CD14-positive monocyte (primary cell): ENCODE results near the gene SIPA1L3. TPM values are rescaled to one million over a fixed set of nuclear protein-coding genes. Genes with fewer than 3 reads are reported as not detected.
"Not testable (repeated sequence)": the region's sequence is repeated elsewhere in the genome, so short reads cannot be mapped to it uniquely, and the experiment has no call there.

Experiments used
- DNase-seq, 3 donors: peaks; one replicate each; pipeline ENCODE4 v3.0.0-alpha.2; 2011 to 2022
- H2AFZ ChIP-seq: 2 replicates; pipeline ENCODE4 v1.6.0; 2012; ENCODE audit warnings: mild to moderate bottlenecking, low read depth, low read length, inconsistent platforms; ENCODE audit not compliant: insufficient read depth, poor library complexity, severe bottlenecking
- H3K27ac ChIP-seq, 2 donors: 1 replicate in 1 of 2; 2 replicates in 1 of 2; pipeline ENCODE4 v1.5.1; 2012 to 2013; ENCODE audit warnings: low read length in 2 of 2, control low read depth in 1 of 2, inconsistent platforms in 1 of 2, low read depth in 1 of 2, mild to moderate bottlenecking in 1 of 2
- H3K27me3 ChIP-seq, 2 donors: one replicate each; pipeline versions ENCODE4 v1.6.0 to v1.6.1; 2011 to 2013; ENCODE audit warnings: low read length in 2 of 2; ENCODE audit not compliant: control insufficient read depth in 2 of 2, insufficient read depth in 2 of 2
- H3K36me3 ChIP-seq, 2 donors: replicated peaks in 1 of 2; 1 replicate in 1 of 2; 2 replicates in 1 of 2; pipeline versions ENCODE4 v1.5.1 to v1.6.1; 2012 to 2013; ENCODE audit warnings: low read length in 2 of 2, control low read depth in 1 of 2, inconsistent platforms in 1 of 2, mild to moderate bottlenecking in 1 of 2; ENCODE audit not compliant: insufficient read depth in 2 of 2, control insufficient read depth in 1 of 2
- H3K4me1 ChIP-seq, 2 donors: 1 replicate in 1 of 2; 2 replicates in 1 of 2; pipeline versions ENCODE4 v1.5.1 to v1.6.1; 2012 to 2013; ENCODE audit warnings: low read length in 2 of 2, control low read depth in 1 of 2, inconsistent platforms in 1 of 2, mild to moderate bottlenecking in 1 of 2, moderate library complexity in 1 of 2; ENCODE audit not compliant: insufficient read depth in 2 of 2, control insufficient read depth in 1 of 2
- H3K4me2 ChIP-seq: replicated peaks from 2 replicates; pipeline ENCODE3; 2012; ENCODE audit warnings: low read length, moderate library complexity, mild to moderate bottlenecking; ENCODE audit not compliant: poor library complexity, severe bottlenecking; ENCODE audit errors: extremely low read depth
- H3K4me3 ChIP-seq, 3 experiments: fragments of 200-600 bp in 1 of 3; sonication (generic) in 1 of 3; replicated peaks in 1 of 3; 1 replicate in 2 of 3; 2 replicates in 1 of 3; pipeline ENCODE4 v1.5.1; 2011 to 2013; ENCODE audit warnings: low read length in 3 of 3, mild to moderate bottlenecking in 3 of 3, control low read depth in 2 of 3, low read depth in 2 of 3, inconsistent platforms in 1 of 3, moderate library complexity in 1 of 3
- H3K79me2 ChIP-seq: 2 replicates; pipeline ENCODE4 v1.6.0; 2012; ENCODE audit warnings: mild to moderate bottlenecking, control low read depth, inconsistent platforms, low read length, moderate library complexity; ENCODE audit not compliant: insufficient read depth
- H3K9ac ChIP-seq: 2 replicates; pipeline ENCODE4 v1.6.0; 2017; ENCODE audit warnings: low read length, mild to moderate bottlenecking; ENCODE audit not compliant: insufficient read depth, poor library complexity, severe bottlenecking
- H3K9me3 ChIP-seq, 2 donors: replicated peaks in 1 of 2; 1 replicate in 1 of 2; 2 replicates in 1 of 2; pipeline versions ENCODE4 v1.5.1 to v1.6.1; 2012 to 2013; ENCODE audit warnings: low read length in 2 of 2, control low read depth in 1 of 2; ENCODE audit not compliant: control insufficient read depth in 1 of 2, insufficient read depth in 1 of 2
- H4K20me1 ChIP-seq: 2 replicates; pipeline ENCODE4 v1.6.0; 2012; ENCODE audit warnings: mild to moderate bottlenecking, low read length, control low read depth, moderate library complexity; ENCODE audit not compliant: insufficient read depth
- H3K27ac Mint-ChIP-seq, 7 donors: one replicate each; pipeline ENCODE4 v1.8.0; 2020; ENCODE audit warnings: mild to moderate bottlenecking in 7 of 7, mixed read lengths in 7 of 7, moderate library complexity in 6 of 7, inconsistent platforms in 2 of 7
- H3K27me3 Mint-ChIP-seq, 3 donors: one replicate each; pipeline ENCODE4 v1.8.0; 2021 to 2022; ENCODE audit warnings: low read depth in 3 of 3, mild to moderate bottlenecking in 3 of 3, mixed read lengths in 3 of 3, moderate library complexity in 3 of 3, inconsistent platforms in 1 of 3
- H3K36me3 Mint-ChIP-seq, 2 donors: one replicate each; pipeline ENCODE4 v1.8.0; 2020; ENCODE audit warnings: mixed read lengths in 2 of 2, inconsistent platforms in 1 of 2, mild to moderate bottlenecking in 1 of 2
- H3K4me1 Mint-ChIP-seq: one replicate; pipeline ENCODE4 v1.8.0; 2020; ENCODE audit warnings: mild to moderate bottlenecking, mixed read lengths
- H3K4me3 Mint-ChIP-seq, 2 donors: one replicate each; pipeline ENCODE4 v1.8.0; 2020; ENCODE audit warnings: mild to moderate bottlenecking in 2 of 2, mixed read lengths in 2 of 2, moderate library complexity in 1 of 2
- H3K9me3 Mint-ChIP-seq, 7 donors: one replicate each; pipeline ENCODE4 v1.8.0; 2020 to 2022; ENCODE audit warnings: mixed read lengths in 7 of 7, mild to moderate bottlenecking in 6 of 7, moderate library complexity in 6 of 7, inconsistent platforms in 2 of 7
- WGBS: methylation state at CpG from one replicate; pipeline ENCODE4 v1.1.5; 2013; ENCODE audit warnings: missing lambda C conversion rate; ENCODE audit not compliant: insufficient coverage; 5-methylcytosine and 5-hydroxymethylcytosine counted together
- intact Hi-C, 2 donors: fragments of 100-400 bp; cut with micrococcal nuclease; formaldehyde crosslinking; loops; one replicate each; pipeline versions ENCODE4 v1.15.0 to v1.15.1; 2023
- polyA plus RNA-seq, 3 donors: library from polyadenylated mRNA; depleted of rRNA in 1 of 3; unstranded in 2 of 3; stranded (reverse) in 1 of 3; fragments of 300-500 nt in 2 of 3; fragments of >200 nt in 1 of 3; fragmentation: Illumina TruSeq in 2 of 3; gene quantifications; 1 replicate in 2 of 3; 2 replicates in 1 of 3; pipeline ENCODE4 v1.2.3, GENCODE V29; 2012 to 2021
- TF ChIP-seq, protein P1 (sequence below): fragments of 200-600 bp; IDR thresholded peaks from one replicate; pipeline ENCODE4 v1.8.0; 2022; ENCODE audit warnings: antibody characterized with exemption, mild to moderate bottlenecking

The SIPA1L3 gene
- polyA plus RNA-seq, 3 donors = 0.55 to 4.5 (median 0.99) TPM

DNA sequence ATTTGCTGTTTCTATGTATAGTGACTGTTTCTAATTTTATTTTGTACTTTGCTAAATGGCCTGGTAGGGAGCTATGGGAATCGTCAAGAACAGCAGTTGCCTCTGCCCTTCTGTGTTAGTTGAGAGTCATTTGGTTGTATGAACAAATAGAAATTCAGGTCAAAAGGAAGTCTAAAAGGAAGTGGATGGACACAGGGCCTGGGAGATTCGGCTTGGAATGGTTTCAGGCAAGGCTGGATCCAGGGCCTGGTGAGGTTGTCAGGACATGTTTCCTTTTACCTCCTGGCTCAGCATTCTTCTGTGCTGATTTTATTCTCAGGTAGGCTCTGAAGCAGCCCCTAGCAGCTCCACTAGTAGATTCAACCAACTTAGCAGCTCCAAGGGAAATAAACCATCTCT lies 118.9 kb downstream of the SIPA1L3 start:
- Histone ChIP-seq H3K9ac (no peak overlapping the region), H3K4me1 (peaks cover 12 to 21% of the 10 kb centered on the region in 2 donors), H4K20me1 (peaks cover 11% of the 10 kb centered on the region), H3K79me2 (no peaks in the 10 kb centered on the region), H3K4me3 (no peak overlapping the region), H3K36me3 (peaks cover 0 to 4% of the 10 kb centered on the region in 2 donors), H2AFZ (no peak overlapping the region), H3K27ac (no peak overlapping the region), H3K27me3 (no peaks in the 10 kb centered on the region), H3K9me3 (no peaks in the 10 kb centered on the region), H3K4me2 (no peak overlapping the region)
- no peak for DNase-seq
- intact Hi-C loops = no loop called here
- Mint-ChIP-seq H3K4me3 (no peak overlapping the region), H3K27me3 (peaks cover 0 to 2% (median 2%) of the 10 kb centered on the region in 3 donors), H3K4me1 (peaks cover 36% of the 10 kb centered on the region), H3K27ac (peak overlapping the region in 2 of 7 donors; percentile 1 to 26), H3K9me3 (peaks cover 0 to 3% (median 0%) of the 10 kb centered on the region in 7 donors), H3K36me3 (peaks cover 9 to 13% of the 10 kb centered on the region in 2 donors)
- 72% methylated on average over 2 of the region's 2 CpGs for WGBS
- TF ChIP-seq, protein P1, sequence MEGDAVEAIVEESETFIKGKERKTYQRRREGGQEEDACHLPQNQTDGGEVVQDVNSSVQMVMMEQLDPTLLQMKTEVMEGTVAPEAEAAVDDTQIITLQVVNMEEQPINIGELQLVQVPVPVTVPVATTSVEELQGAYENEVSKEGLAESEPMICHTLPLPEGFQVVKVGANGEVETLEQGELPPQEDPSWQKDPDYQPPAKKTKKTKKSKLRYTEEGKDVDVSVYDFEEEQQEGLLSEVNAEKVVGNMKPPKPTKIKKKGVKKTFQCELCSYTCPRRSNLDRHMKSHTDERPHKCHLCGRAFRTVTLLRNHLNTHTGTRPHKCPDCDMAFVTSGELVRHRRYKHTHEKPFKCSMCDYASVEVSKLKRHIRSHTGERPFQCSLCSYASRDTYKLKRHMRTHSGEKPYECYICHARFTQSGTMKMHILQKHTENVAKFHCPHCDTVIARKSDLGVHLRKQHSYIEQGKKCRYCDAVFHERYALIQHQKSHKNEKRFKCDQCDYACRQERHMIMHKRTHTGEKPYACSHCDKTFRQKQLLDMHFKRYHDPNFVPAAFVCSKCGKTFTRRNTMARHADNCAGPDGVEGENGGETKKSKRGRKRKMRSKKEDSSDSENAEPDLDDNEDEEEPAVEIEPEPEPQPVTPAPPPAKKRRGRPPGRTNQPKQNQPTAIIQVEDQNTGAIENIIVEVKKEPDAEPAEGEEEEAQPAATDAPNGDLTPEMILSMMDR = no peak

DNA sequence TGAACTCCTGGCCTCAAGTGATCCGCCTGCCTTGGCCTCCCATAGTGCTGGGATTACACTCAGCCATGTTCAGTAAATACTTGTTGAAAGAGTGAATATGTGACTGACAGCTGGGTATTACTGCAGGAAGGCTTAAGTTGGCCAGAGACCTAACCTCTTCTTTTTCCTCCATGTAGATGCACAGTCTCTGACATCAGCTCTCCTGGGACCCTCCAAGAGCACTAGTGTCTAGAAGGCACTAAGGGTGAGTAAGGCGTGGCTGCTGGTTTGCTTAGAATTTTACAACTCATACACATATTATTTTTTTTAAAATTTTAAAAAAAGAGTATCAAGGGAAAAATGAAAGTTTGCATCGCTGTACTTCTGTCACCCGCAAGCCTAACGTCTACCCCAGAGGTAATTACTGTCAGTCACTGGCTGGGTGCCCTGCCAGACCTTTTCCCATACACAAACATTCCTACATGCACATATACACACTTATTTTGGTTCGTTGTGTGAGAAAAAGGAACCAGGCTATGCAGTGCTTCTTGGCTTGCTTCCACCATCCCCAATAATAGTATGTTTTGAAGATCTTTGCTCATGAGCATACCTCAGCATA lies 122.0 kb downstream of the SIPA1L3 start:
- H3K36me3 Mint-ChIP-seq = peaks cover 15 to 16% of the 10 kb centered on the region in 2 donors
- intact Hi-C loops = no loop called here
- Histone ChIP-seq H4K20me1 (peaks cover 4% of the 10 kb centered on the region), H3K9ac (no peak overlapping the region), H3K36me3 (peaks cover 0 to 5% of the 10 kb centered on the region in 2 donors), H3K4me1 (peaks cover 14 to 17% of the 10 kb centered on the region in 2 donors), H3K79me2 (no peaks in the 10 kb centered on the region), H3K27ac (no peak overlapping the region), H3K4me3 (no peak overlapping the region), H3K9me3 (no peaks in the 10 kb centered on the region), H3K27me3 (no peaks in the 10 kb centered on the region), H3K4me2 (no peak overlapping the region), H2AFZ (no peak overlapping the region)
- peaks cover 0 to 3% (median 0%) of the 10 kb centered on the region in 7 donors for H3K9me3 Mint-ChIP-seq
- peaks cover 27% of the 10 kb centered on the region for H3K4me1 Mint-ChIP-seq
- TF ChIP-seq, protein P1 = no peak
- H3K27ac Mint-ChIP-seq = peak overlapping the region in 3 of 7 donors; percentile 18 to 57 (median 50)
- H3K27me3 Mint-ChIP-seq = peaks cover 0 to 3% (median 2%) of the 10 kb centered on the region in 3 donors
- H3K4me3 Mint-ChIP-seq = no peak overlapping the region
- 100% methylated on average over 1 of the region's 6 CpGs for WGBS
- no peak for DNase-seq

DNA sequence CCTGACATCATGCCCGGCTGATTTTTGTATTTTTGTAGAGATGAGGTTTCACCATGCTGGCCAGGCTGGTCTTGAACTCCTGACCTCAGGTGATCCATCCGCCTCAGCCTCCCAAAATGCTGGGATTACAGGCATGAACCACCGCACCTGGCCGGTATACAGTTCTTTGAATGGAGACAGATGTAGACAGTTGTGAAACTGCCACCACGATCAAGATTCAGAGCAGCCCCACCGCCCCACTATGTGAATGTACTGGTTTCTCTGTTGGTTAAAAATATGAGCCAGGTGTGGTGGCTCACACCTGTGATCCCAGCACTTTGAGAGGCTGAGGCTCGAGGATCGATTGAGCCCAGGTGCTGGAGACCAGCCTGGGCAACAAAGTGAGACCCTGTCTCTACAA lies 123.0 kb downstream of the SIPA1L3 start:
- H3K27ac Mint-ChIP-seq, H3K9me3 ChIP-seq, H3K4me3 ChIP-seq, H3K4me3 Mint-ChIP-seq, DNase-seq, H3K4me2 ChIP-seq, H3K79me2 ChIP-seq, H3K9me3 Mint-ChIP-seq, H3K27me3 Mint-ChIP-seq, H3K9ac ChIP-seq, H3K27me3 ChIP-seq, H3K27ac ChIP-seq, H2AFZ ChIP-seq, H3K36me3 ChIP-seq, intact Hi-C loops: not testable (repeated sequence)
- 93% methylated on average over 2 of the region's 8 CpGs for WGBS
- H3K4me1 Mint-ChIP-seq = peaks cover 34% of the 10 kb centered on the region
- H3K36me3 Mint-ChIP-seq = peaks cover 15 to 16% of the 10 kb centered on the region in 2 donors
- peaks cover 24 to 27% of the 10 kb centered on the region in 2 donors for H3K4me1 ChIP-seq
- H4K20me1 ChIP-seq = peaks cover 11% of the 10 kb centered on the region
